CD8-positive, alpha-beta memory T cell (primary cell): ENCODE results near the gene ITPA. TPM values are rescaled to one million over a fixed set of nuclear protein-coding genes. Genes with fewer than 3 reads are reported as not detected.

Experiments
- CTCF ChIA-PET: fragments of 350-600 bp; sonication (Branson Sonifier 250); formaldehyde crosslinking; loops from one replicate; lab custom pipeline; 2021; ENCODE audit warnings: antibody characterized with exemption; lab: Charles Lee
- POLR2A ChIA-PET: fragments of 350-600 bp; sonication (Branson Sonifier 250); formaldehyde crosslinking; loops from one replicate; lab custom pipeline; 2021; ENCODE audit warnings: antibody characterized with exemption; lab: Charles Lee
- DNase-seq, 5 donors: peaks; one replicate each; pipeline versions ENCODE4 v3.0.0 to v3.0.0-alpha.2; 2020 to 2022; ENCODE audit warnings: mixed read lengths in 1 of 5
- H3K27ac ChIP-seq: one replicate; pipeline ENCODE4 v1.7.0; 2013; ENCODE audit warnings: low read depth, mild to moderate bottlenecking, low read length, moderate library complexity
- H3K27me3 ChIP-seq: 2 replicates; pipeline ENCODE4 v1.7.0; 2013; ENCODE audit warnings: low read length, mild to moderate bottlenecking; ENCODE audit not compliant: insufficient read depth, poor library complexity, severe bottlenecking
- H3K36me3 ChIP-seq: 2 replicates; pipeline ENCODE4 v1.7.0; 2013; ENCODE audit warnings: mild to moderate bottlenecking, low read length, moderate library complexity; ENCODE audit not compliant: insufficient read depth
- H3K4me1 ChIP-seq: 2 replicates; pipeline ENCODE4 v1.7.0; 2013; ENCODE audit warnings: mild to moderate bottlenecking, low read length, moderate library complexity; ENCODE audit not compliant: insufficient read depth
- H3K4me3 ChIP-seq: 2 replicates; pipeline ENCODE4 v1.7.0; 2013; ENCODE audit warnings: mild to moderate bottlenecking, low read length
- H3K9me3 ChIP-seq: 2 replicates; pipeline ENCODE4 v1.7.0; 2013; ENCODE audit warnings: mild to moderate bottlenecking, low read length
- H3K27ac Mint-ChIP-seq, 8 donors: one replicate each; pipeline ENCODE4 v1.8.0; 2020 to 2021; ENCODE audit warnings: mixed read lengths in 8 of 8, mild to moderate bottlenecking in 6 of 8, inconsistent platforms in 3 of 8, moderate library complexity in 3 of 8
- H3K27me3 Mint-ChIP-seq, 2 donors: one replicate each; pipeline ENCODE4 v1.8.0; 2020 to 2021; ENCODE audit warnings: mixed read lengths in 2 of 2, mild to moderate bottlenecking in 1 of 2, moderate library complexity in 1 of 2
- H3K36me3 Mint-ChIP-seq, 3 donors: one replicate each; pipeline ENCODE4 v1.8.0; 2020 to 2021; ENCODE audit warnings: mixed read lengths in 3 of 3, inconsistent platforms in 1 of 3, mild to moderate bottlenecking in 1 of 3
- H3K4me1 Mint-ChIP-seq, 3 donors: one replicate each; pipeline ENCODE4 v1.8.0; 2020 to 2021; ENCODE audit warnings: mixed read lengths in 3 of 3, inconsistent platforms in 1 of 3, mild to moderate bottlenecking in 1 of 3
- H3K4me3 Mint-ChIP-seq, 7 donors: one replicate each; pipeline ENCODE4 v1.8.0; 2020 to 2021; ENCODE audit warnings: mixed read lengths in 7 of 7, mild to moderate bottlenecking in 6 of 7, moderate library complexity in 4 of 7, inconsistent platforms in 2 of 7
- H3K9me3 Mint-ChIP-seq, 5 donors: one replicate each; pipeline ENCODE4 v1.8.0; 2020 to 2022; ENCODE audit warnings: mixed read lengths in 5 of 5, mild to moderate bottlenecking in 3 of 5, moderate library complexity in 2 of 5, inconsistent platforms in 1 of 5
- polyA plus RNA-seq: library from polyadenylated mRNA; unstranded; fragments of 300-500 nt; fragmentation: Illumina TruSeq; gene quantifications from one replicate; pipeline ENCODE4 v1.2.3, GENCODE V29; 2021
- total RNA-seq, 2 experiments: library from RNA; stranded (reverse); gene quantifications; one replicate each; pipeline ENCODE4 v1.2.3, GENCODE V29; 2021

Gene ITPA
- total and polyA plus RNA-seq, 3 experiments from 2014 or later: 60.8 to 98.2 (median 90.4) TPM

- POLR2A ChIA-PET: no interaction called here
- Histone ChIP-seq H3K36me3 (peaks cover 27% of the 10 kb centered on the region), H3K4me3 (no peak overlapping the region), H3K27me3 (no peaks in the 10 kb centered on the region), H3K9me3 (no peaks in the 10 kb centered on the region), H3K4me1 (no peaks in the 10 kb centered on the region), H3K27ac (no peak overlapping the region)
- CTCF ChIA-PET: no interaction called here
- peaks cover 0 to 8% (median 1%) of the 10 kb centered on the region in 3 donors for H3K4me1 Mint-ChIP-seq
- no peaks in the 10 kb centered on the region for H3K27me3 Mint-ChIP-seq
- H3K27ac Mint-ChIP-seq: no peak overlapping the region
- H3K4me3 Mint-ChIP-seq: no peak overlapping the region
- peaks cover 13 to 71% (median 14%) of the 10 kb centered on the region in 3 donors for H3K36me3 Mint-ChIP-seq
- peak in 1 of 5 donors; percentile 38 for DNase-seq
- no peaks in the 10 kb centered on the region for H3K9me3 Mint-ChIP-seq
Measured at GRCh38 chr20:3190681-3191111, 18.6 kb upstream of the ITPA start.

- Mint-ChIP-seq H3K4me3 (no peak overlapping the region), H3K9me3 (no peaks in the 10 kb centered on the region), H3K4me1 (peaks cover 1 to 10% (median 3%) of the 10 kb centered on the region in 3 donors), H3K27ac (peak overlapping the region in 3 of 8 donors; percentile 40 to 79 (median 55)), H3K36me3 (peaks cover 17 to 84% (median 17%) of the 10 kb centered on the region in 3 donors), H3K27me3 (no peaks in the 10 kb centered on the region)
- ChIA-PET CTCF (interaction anchor here (1.0 kb wide), 1 partner anchor 16 kb away, joined by 4 read pairs; no protein-coding TSS in a partner anchor), POLR2A (no interaction called here)
- Histone ChIP-seq H3K9me3 (no peaks in the 10 kb centered on the region), H3K27ac (no peak overlapping the region), H3K4me1 (no peaks in the 10 kb centered on the region), H3K4me3 (no peak overlapping the region), H3K27me3 (no peaks in the 10 kb centered on the region), H3K36me3 (peaks cover 27% of the 10 kb centered on the region)
- DNase-seq: peak in 1 of 5 donors; percentile 38
Measured at GRCh38 chr20:3192226-3193015, 16.9 kb upstream of the ITPA start.

- Mint-ChIP-seq H3K36me3 (peaks cover 17 to 87% (median 18%) of the 10 kb centered on the region in 3 donors), H3K4me3 (no peak overlapping the region), H3K27ac (peak overlapping the region in 1 of 8 donors; percentile 79), H3K4me1 (peaks cover 1 to 10% (median 3%) of the 10 kb centered on the region in 3 donors), H3K9me3 (no peaks in the 10 kb centered on the region), H3K27me3 (no peaks in the 10 kb centered on the region)
- Histone ChIP-seq H3K27ac (no peak overlapping the region), H3K4me1 (no peaks in the 10 kb centered on the region), H3K27me3 (no peaks in the 10 kb centered on the region), H3K36me3 (peaks cover 27% of the 10 kb centered on the region), H3K4me3 (no peak overlapping the region), H3K9me3 (no peaks in the 10 kb centered on the region)
- ChIA-PET CTCF (no interaction called here), POLR2A (no interaction called here)
- peak in 1 of 5 donors; percentile 21 for DNase-seq
Measured at GRCh38 chr20:3193806-3194616, 15.3 kb upstream of the ITPA start.

- H3K36me3 ChIP-seq: peaks cover 34% of the 10 kb centered on the region
- no peaks in the 10 kb centered on the region for H3K27me3 ChIP-seq
- Mint-ChIP-seq H3K27me3 (no peaks in the 10 kb centered on the region), H3K36me3 (peaks cover 17 to 87% (median 22%) of the 10 kb centered on the region in 3 donors), H3K27ac (peak overlapping the region in 2 of 8 donors; percentile 54 to 69), H3K4me3 (no peak overlapping the region), H3K4me1 (peaks cover 1 to 10% (median 3%) of the 10 kb centered on the region in 3 donors), H3K9me3 (no peaks in the 10 kb centered on the region)
- peak in 1 of 5 donors; percentile 32 for DNase-seq
- no peak overlapping the region for H3K4me3 ChIP-seq
- CTCF ChIA-PET: no interaction called here
- POLR2A ChIA-PET: no interaction called here
- no peaks in the 10 kb centered on the region for H3K4me1 ChIP-seq
- H3K27ac ChIP-seq: no peak overlapping the region
- H3K9me3 ChIP-seq: no peaks in the 10 kb centered on the region
Measured at GRCh38 chr20:3194617-3195280, 14.5 kb upstream of the ITPA start.

GRCh38 chr20:3195590-3196237 is 13.6 kb upstream of the ITPA start:
- Mint-ChIP-seq H3K4me3 (peak overlapping the region in 1 of 7 donors; percentile 65), H3K9me3 (no peaks in the 10 kb centered on the region), H3K36me3 (peaks cover 17 to 87% (median 25%) of the 10 kb centered on the region in 3 donors), H3K27me3 (no peaks in the 10 kb centered on the region), H3K4me1 (peaks cover 1 to 10% (median 3%) of the 10 kb centered on the region in 3 donors), H3K27ac (peak overlapping the region in 6 of 8 donors; percentile 66 to 90 (median 80))
- Histone ChIP-seq H3K4me3 (no peak overlapping the region), H3K4me1 (no peaks in the 10 kb centered on the region), H3K27ac (no peak overlapping the region), H3K9me3 (no peaks in the 10 kb centered on the region), H3K36me3 (peaks cover 39% of the 10 kb centered on the region), H3K27me3 (no peaks in the 10 kb centered on the region)
- ChIA-PET CTCF (no interaction called here), POLR2A (no interaction called here)
- DNase-seq: peak in 1 of 5 donors; percentile 24

GRCh38 chr20:3199206-3199605 is 10.1 kb upstream of the ITPA start:
- peak in 1 of 5 donors; percentile 7 for DNase-seq
- H3K9me3 Mint-ChIP-seq: no peaks in the 10 kb centered on the region
- peaks cover 10 to 28% (median 17%) of the 10 kb centered on the region in 3 donors for H3K4me1 Mint-ChIP-seq
- peak overlapping the region in 3 of 8 donors; percentile 34 to 78 (median 66) for H3K27ac Mint-ChIP-seq
- H3K4me1 ChIP-seq: peaks cover 13% of the 10 kb centered on the region
- no peaks in the 10 kb centered on the region for H3K27me3 ChIP-seq
- no peaks in the 10 kb centered on the region for H3K9me3 ChIP-seq
- H3K4me3 ChIP-seq: no peak overlapping the region
- H3K27ac ChIP-seq: no peak overlapping the region
- POLR2A ChIA-PET: interaction anchor here (0.9 kb wide), 1 partner anchor 31 kb away, joined by 5 read pairs; no protein-coding TSS in a partner anchor
- CTCF ChIA-PET: no interaction called here
- H3K27me3 Mint-ChIP-seq: no peaks in the 10 kb centered on the region
- peak overlapping the region in 2 of 7 donors; percentile 46 to 72 for H3K4me3 Mint-ChIP-seq
- peaks cover 33% of the 10 kb centered on the region for H3K36me3 ChIP-seq
- peaks cover 6 to 71% (median 19%) of the 10 kb centered on the region in 3 donors for H3K36me3 Mint-ChIP-seq

GRCh38 chr20:3199976-3200755 is 9.1 kb upstream of the ITPA start:
- ChIA-PET POLR2A (no interaction called here), CTCF (no interaction called here)
- H3K4me1 Mint-ChIP-seq: peaks cover 13 to 33% (median 22%) of the 10 kb centered on the region in 3 donors
- H3K36me3 Mint-ChIP-seq: peaks cover 6 to 64% (median 18%) of the 10 kb centered on the region in 3 donors
- no peaks in the 10 kb centered on the region for H3K9me3 ChIP-seq
- H3K27ac Mint-ChIP-seq: peak overlapping the region in 2 of 8 donors; percentile 11 to 66
- peak overlapping the region in 1 of 7 donors; percentile 26 for H3K4me3 Mint-ChIP-seq
- no peak overlapping the region for H3K27ac ChIP-seq
- no peaks in the 10 kb centered on the region for H3K27me3 Mint-ChIP-seq
- peaks cover 13% of the 10 kb centered on the region for H3K4me1 ChIP-seq
- H3K27me3 ChIP-seq: no peaks in the 10 kb centered on the region
- no peak overlapping the region for H3K4me3 ChIP-seq
- peaks cover 24% of the 10 kb centered on the region for H3K36me3 ChIP-seq
- no peaks in the 10 kb centered on the region for H3K9me3 Mint-ChIP-seq
- DNase-seq: peak in 1 of 5 donors; percentile 45
